ENCODE results near the gene CCM2.

CCM2 gene

DNA sequence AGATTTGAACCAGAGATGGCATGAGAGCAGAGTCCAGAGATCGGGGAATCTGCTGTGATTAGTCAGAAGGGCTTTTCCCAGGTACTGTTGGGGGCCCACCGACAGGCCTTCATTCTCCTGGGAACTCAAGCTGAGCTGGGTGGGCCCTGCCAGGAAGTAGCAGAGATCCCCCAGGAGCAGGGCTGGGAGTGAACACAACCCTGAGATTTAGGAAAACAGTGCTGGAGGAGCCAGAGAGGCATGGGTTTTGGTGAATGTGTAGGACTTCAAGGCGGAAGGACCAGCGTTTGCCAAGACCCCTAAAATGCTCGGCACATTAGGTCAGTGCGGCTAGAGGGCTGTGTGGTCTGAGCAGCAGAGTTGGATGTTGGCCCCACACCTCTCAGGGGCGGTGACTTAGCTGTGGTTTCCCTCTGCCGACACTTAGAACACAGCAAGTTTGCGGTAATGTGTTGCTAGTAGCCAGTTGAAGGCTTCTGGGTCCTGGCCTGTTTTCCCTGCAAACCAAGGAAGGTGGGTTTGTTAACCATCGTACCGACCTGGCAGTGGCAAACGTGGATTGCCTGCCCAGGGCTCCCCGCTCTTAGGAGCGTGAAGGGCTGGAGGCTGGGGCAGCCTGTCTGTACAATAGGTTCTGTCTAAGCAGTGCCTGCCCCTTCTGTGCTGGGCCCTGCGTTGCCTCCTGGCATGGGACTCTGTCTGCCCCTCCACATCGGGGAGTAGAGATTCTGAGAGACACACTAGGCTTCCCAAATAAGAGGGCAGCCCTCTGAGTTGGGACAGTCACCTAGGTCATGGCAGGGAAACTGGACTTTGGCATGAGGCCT lies 74.7 kb downstream of the CCM2 start:
- DNase-seq (ENCODE audit: low read depth, low spot score) = no peak
- no peak overlapping the region for H3K27ac ChIP-seq

DNA sequence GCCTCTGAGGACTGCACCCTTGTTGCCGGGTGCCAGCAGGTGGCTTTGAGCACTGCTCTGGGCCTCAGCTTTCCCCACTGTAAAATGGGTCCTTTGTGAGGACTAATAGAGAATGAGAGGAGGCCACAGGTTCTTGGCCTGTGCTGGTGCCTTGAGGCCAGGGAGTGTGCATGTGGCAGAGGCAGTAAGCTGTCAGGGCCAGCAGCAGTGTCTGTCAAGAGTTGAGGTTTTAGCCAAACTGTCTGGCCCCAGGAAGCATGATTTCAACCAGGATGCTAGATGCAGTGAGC lies 75.3 kb downstream of the CCM2 start:
- H3K27ac ChIP-seq = no peak overlapping the region
- DNase-seq (ENCODE audit: low read depth, low spot score) = no peak

DNA sequence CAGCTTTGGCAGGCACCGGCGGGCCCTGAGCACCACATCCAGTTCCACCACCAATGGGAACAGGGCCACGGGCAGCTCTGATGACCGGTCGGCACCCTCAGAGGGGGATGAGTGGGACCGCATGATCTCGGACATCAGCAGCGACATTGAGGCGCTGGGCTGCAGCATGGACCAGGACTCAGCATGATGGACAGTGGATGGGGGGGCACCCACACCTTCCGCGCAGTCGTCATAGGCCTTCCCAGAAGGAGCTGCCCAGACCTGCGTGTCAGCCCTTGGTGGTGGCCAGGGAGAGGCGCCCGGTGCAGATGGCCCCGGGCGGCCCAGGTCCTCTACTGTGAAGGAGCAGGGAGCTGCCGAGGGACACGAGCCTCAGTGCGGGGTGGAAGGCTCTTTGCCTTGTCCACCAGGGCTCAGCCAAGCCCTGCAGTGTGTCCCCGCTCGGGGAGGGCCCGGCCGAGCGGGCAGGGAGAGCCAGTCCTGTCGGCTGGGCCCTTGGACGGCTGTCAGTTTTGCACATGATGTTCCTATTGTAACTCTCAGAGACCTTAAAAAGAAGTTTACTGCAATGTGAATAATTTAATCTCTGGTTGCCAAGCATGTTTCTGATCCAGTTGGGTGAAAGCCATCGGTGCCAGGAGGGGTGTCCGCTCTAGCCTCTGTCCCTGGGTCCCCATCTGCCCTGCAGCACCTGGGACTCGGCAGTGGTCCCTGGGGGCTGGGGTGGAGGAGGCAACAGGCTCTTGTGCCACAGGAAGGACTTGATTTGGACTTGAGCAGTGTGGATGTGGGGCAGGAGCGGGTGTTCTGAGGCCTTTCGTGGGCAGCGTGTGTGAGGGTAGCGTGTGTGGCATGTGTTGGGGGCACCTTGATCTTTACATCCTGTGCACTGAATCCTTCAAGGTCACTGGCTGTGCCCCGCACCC lies 76.1 kb downstream of the CCM2 start:
- no peak for DNase-seq (ENCODE audit: low read depth, low spot score)
- H3K27ac ChIP-seq = no peak overlapping the region

DNA sequence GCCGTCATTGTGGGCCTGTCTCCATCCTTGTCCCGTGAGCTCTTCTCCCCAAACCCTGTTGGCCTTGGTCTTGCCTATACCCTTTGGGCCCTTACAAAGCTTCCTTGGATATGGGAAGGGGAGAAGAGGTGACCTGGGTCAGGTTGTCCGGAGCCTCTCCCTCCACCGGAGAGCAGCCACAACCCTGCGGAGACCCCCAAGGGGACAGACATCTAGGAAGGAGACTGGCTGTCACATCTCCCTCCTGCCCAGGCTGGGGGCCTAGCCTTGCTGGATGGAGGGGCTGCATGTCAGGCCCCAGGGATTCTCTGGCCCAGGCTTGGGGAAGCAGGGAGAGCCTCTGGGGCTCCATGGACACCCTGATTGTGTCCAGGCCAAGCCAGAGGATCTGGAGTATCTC lies 76.9 kb downstream of the CCM2 start:
- no peak for DNase-seq (ENCODE audit: low read depth, low spot score)
- H3K27ac ChIP-seq = no peak overlapping the region

DNA sequence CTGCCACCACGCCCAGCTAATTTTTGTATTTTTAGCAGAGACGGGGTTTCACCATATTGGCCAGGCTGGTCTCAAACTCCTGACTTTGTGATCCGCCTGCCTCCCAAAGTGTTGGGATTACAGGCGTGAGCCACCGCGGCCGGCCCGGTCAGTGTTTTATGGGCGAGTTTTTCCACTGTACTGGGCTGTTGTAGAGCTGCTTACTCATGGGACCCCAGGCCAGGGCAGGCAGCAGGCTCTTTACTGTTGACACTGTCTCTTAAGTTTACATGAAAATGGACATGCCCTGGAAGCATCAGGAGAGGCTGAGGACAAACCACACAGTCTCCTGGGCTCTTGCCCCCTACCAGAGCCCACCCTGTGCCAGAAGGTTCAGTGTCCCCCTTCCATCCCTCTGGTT lies 77.6 kb downstream of the CCM2 start:
- DNase-seq (ENCODE audit: low read depth, low spot score) = no peak
- no peak overlapping the region for H3K27ac ChIP-seq

DNA sequence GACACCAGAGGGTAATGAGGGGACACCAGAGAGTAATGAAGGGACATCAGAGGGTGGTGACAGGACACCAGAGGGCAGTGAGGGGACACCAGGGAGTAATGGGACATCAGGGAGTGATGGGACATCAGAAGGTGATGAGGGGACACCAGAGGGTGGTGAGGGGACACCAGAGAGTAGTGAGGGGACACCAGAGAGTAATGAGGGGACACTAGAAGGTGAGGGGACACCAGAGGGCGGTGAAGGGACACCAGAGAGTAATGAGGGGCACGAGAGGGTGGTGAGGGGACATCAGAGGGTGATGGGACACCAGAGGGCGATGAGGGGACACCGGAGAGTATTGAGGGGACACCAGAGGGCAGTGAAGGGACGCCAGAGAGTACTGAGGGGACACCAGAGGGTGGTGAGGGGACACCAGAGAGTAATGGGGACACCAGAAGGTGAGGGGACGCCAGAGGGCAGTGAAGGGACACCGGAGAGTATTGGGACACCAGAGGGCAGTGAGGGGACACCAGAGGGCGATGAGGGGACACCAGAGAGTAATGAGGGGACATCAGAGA lies 78.2 kb downstream of the CCM2 start:
- H3K27ac ChIP-seq = no peak overlapping the region
- DNase-seq (ENCODE audit: low read depth, low spot score) = no peak

DNA sequence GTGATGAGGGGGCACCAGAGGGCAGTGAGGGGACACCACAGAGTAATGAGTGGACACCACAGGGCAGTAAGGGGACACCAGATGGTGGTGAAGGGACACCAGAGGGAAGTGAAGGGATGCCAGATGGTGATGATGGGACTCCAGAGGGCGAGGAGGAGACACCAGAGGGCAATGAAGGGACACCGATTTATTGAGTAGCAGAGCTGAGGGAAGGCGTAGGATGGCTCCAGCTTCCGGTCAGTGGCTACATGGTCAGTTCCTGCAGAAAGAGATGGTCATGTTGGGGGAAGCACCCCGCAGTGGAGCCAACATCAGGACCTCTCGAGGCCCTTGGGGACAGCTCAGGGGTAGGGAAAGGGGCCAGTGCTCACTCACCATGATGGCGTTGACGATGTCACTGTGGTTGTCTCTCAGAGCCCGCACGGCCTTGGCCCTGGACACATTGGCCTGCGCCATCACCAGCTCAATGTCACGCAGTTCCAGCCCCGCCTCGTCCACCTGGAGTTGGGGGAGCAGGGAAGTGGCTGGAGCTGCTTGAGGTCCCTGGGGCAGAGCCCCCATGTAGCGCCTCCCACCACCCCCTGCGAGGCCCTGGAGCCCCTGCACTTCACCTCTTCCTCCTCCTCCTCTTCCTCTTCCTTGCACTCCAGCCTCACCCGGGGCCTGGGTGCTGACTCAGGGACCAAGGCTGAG lies 80.4 kb downstream of the CCM2 start:
- DNase-seq (ENCODE audit: low read depth, low spot score) = no peak

DNA sequence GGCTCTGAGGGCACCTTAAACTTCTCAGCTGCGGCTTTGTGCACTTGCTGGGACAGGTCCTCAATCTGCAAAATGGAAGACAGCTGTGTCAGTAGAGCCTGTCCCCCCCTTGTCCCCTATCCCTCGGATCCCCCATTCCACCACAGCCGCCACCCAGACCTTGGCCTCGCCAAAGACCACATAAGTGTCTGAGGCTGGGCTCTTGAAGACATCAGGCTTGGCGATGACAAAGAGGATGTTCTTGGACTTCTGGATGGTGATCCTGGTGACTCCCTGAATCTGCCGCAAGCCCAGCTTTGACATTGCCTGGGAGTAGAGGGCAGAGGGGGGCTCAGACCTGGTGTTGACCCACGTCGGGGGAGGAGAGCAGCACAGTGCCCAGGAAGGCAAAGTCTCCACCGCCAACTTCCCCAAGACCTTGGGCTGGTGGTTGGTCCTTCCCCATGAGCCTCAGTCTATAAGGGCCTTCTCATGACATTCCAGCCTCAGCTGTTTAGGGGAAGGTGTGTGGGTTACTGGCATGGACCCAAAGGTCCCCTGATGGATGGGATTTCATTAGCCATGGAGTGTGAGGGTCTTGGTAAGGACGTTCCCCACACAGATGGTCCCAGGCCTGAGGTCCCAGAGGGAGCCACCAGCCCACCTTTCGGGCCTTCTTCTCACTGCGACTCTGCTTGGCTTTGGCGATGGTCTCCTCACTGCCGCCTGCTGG lies 81.1 kb downstream of the CCM2 start:
- no peak for DNase-seq (ENCODE audit: low read depth, low spot score)
- no peak overlapping the region for H3K27ac ChIP-seq

More for the DNA sequence above, 80.4 kb downstream of the CCM2 start:
- no peak overlapping the region for H3K27ac ChIP-seq

DNA sequence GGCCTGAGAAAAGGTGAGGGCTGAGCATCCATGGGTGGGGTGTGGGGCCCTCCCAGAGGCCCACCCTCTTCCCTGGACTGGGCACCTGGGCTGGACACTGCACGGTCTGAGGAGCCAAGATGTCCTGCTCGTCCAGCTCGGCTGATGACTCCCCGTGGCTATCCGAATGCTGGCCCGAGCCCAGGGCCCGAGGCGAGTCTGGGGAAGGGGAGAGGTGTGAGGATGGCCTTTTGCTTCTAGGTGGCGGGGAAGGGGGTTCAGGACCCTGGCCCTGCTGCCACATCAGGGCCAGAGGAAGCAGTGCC lies 81.6 kb downstream of the CCM2 start:
- DNase-seq (ENCODE audit: low read depth, low spot score) = no peak
- H3K27ac ChIP-seq = no peak overlapping the region

DNA sequence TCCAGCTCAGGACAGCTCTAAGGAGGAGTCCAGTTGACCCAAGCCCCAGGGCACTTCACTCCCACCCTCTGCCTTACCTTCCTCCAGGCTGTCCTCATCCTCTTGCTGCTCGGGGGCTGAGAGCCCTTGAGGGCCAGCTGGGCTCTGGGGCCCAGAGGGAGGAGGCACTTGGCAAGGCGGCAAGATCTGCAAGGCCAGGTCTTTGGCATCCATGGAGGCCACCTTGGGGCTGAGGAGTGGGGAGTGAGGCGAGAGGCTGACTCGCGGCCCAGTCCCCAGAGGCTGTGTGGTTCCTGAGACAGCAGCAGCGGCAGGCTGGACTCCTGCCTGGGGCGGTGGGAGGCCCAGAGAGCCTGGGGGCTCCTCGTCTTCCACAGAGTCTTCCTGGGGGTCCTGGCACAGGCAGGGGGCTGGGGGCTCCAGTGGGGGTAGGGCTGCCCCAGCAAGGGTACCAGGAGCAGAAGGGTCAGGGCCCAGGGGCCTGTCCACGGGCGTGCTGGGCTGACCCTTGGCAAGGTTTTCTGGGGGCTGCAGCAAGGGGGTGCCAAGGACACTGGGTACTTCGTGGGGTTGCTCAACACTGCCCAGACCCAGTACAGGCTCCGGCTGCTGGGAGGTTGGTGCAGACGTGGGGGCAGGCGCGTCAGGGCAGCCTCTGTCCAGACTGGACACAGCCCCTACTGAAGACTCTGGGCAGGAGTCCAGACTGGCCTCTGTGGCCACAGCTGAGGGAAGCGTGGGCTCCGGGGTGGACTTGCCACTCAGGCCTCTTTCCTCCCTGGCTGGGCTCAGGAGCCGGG lies 82.2 kb downstream of the CCM2 start:
- no peak for DNase-seq (ENCODE audit: low read depth, low spot score)
- no peak overlapping the region for H3K27ac ChIP-seq

DNA sequence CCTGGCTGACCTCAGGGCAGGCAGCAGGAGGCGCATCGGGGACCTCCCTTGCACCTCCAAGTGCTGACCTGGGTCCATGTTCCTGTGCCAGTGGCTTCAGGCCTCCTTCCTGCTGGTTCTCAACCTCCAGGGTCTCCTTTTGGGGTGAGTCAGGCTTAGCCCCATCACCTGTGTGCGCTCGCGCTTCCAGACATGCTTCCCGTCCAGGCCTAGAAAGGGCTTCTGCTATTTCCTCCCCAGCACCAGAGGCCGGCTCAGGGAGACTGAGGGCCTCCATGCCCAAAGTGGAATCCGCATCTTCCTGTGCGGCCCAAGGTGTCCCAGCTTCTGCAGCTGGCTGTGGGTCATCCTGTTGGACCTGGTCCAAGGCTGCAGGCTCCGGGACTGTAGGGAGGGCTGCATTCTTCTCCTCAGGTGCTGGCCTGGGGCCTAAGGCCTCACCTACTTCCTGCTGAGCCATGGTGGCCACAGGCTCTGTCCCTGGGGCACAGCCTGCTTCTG lies 82.9 kb downstream of the CCM2 start:
- H3K27ac ChIP-seq = no peak overlapping the region
- no peak for DNase-seq (ENCODE audit: low read depth, low spot score)

DNA sequence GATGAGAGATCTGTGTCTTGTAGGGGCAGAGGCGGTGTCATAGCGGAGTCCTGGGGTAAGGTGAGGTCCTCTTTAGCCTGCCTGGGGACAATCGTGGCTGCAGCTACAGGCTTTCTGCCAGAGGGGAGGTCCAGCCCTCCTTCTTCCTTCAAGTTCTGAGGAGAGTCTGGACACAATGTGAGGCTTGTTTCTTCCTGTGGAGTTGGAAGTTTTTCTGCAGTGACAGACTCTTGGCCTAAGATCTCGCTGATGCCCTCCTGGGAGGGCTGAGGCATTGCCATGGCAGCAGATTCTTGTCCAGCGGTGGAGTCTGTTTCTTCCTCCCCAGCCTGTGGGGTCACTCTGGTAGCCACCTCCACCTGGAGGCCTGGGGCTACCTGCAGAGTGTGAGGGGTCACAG lies 84.3 kb downstream of the CCM2 start:
- DNase-seq (ENCODE audit: low read depth, low spot score) = no peak
- no peak overlapping the region for H3K27ac ChIP-seq

DNA sequence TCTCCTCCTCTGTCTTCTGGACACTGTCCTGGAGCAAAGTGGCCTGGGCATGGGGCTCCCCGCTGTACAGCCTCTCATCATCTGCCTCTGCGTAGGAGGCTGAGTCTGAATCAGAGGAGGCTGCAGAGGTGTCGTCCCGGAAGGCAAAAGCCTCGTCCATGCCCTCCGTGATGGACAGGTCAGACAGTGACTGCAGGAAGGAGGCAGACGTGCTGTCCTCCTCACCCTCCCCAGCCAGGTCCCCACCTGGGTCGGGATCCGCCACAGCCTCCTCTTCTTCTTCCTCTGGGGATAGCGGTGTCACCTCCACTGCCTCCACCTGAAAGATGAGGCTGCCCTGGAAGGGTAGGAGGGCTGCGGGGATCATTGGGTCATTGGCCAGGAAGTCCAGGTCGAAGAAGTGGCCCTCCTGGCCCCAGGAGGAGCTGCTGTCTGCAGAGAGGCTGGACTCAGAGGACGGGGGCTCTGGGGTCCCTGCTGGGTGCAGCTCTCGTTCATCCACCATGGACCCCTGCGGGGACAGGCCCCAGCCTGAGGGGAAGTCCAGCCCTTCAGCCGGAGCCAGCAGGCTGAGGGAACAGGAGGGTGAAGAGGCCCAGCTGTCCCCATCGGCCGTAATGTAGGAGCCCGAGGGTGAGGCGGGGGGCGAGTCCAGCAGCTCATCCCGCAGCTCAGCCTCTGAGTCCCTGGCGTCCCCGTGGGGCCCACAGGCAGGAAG lies 85.1 kb downstream of the CCM2 start:
- no peak overlapping the region for H3K27ac ChIP-seq
- DNase-seq (ENCODE audit: low read depth, low spot score) = no peak

DNA sequence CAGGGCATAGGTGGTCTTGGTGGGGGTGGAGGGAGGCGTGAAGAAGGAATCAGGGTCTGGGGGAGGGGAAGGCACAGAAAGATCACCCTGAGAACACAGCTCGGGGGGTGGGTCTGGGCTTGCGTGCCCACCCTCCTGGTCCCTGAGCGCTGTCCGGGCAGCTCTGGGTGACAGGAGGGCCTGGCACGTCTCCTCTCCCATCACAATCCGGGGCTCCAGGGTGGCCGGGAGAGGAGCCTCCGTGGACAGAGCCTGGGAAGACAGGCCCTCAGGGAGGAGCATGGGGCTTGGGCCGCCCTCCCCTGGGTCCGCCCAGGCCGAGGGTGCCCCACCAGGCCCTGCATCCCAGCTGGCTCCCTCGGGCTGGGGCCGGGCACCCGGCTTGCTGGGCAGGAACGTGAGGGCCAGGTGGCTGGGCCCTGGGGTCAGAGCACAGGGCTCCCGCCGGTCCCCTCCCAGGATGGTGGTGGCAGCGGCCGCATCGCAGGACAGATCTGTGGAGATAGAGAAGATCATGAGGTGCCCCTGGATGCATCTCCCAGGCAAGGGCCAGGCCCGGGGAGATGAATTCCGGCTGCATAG lies 85.7 kb downstream of the CCM2 start:
- DNase-seq (ENCODE audit: low read depth, low spot score) = no peak

DNA sequence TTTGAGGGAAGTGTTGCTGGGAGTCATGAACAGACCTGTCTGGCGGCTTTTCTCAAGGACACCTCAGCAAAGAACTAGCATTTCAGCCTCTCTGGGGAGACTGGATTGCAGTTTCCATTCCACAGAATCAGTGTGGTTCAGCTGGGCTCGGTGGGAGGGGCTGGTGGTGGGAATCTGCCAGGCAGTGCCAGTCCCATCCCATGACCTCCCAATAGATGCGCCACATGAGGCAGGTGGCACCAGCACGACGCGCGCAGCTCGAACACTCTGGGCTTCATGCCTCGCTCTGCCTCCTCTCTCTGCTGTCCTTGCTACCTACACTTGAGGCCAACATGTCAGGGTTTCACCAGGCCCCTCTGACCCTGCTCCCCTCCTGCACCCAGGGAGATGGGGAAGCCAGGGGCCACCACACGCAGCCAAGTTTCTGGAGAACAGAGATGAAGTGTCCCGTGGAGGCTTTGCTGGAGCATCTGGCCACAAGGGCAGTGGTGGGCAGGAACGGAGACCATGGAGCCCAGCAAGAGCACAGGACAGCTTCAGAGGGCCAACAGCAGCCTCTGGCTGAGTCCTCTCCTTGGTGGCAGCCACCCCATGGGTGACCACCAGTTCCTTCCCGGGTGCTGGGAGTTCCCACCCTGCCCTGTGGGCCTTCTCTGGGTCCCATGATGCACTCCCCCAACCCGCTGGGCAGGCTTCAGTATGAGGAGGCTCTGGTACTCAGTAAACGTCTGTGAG lies 86.5 kb downstream of the CCM2 start:
- DNase-seq (ENCODE audit: low read depth, low spot score) = no peak
- no peak overlapping the region for H3K27ac ChIP-seq

More for the DNA sequence above, 85.7 kb downstream of the CCM2 start:
- no peak overlapping the region for H3K27ac ChIP-seq

DNA sequence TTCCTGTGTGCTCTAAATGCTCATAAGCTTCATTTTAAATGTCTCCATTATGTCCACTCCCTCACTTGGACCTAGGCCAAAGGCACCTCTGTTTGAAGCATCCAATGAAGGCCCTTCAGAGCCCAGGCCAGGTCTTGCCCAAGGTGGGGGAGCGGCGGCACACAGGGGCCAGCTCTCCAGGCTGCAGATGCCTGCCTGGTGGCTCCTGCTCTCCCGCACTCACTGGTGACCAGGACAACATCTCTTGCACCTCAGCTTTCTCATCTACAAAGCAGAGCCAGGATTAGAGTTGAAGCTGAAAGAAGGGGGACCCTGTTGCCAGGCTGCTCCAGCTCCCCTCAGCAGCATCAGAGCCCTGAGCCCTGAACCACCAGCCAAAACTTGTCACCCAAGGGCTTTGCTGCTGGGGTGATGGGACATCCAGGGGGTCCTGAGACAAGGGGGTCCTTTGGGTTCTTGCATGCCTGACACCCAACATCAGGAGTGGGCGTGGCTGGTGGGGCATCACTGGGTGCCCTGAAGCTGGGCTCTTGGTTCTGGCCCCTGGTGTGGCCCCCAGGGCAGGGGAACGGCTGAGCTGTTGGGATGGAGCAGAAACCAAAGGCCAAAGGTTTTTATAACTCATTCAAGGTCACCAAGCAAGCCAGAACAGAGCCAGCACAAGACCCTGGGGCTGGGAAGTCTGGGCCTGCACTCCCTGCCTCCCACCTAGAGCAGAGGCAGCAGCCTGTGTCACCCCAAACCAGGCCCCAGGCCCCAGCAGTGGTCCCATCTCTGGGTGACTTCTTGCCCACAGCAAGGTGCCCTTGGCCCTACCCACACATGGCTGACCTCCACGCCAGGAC lies 87.5 kb downstream of the CCM2 start:
- DNase-seq (ENCODE audit: low read depth, low spot score) = no peak
- H3K27ac ChIP-seq = no peak overlapping the region

Data from epithelial cell of prostate (primary cell).